ENCODE measurements around the gene RBM48. TPM values are rescaled to one million over a fixed set of nuclear protein-coding genes. Genes with fewer than 3 reads are reported as not detected.
"Not testable (repeated sequence)": the region's sequence is repeated elsewhere in the genome, so short reads cannot be mapped to it uniquely, and the experiment has no call there.

RBM48 gene
- total RNA-seq: 10 to 100 TPM in 3 of 4 donors, 1 to 10 TPM in 1; 8.5 to 16.3 (median 12.8) TPM

GRCh38 chr7:92528188-92528957 is at the start of gene RBM48, which contains the start of gene PEX1:
RBM48 (plus strand) TSS chr7:92528795; CDS start chr7:92528814, 19 bp downstream.
PEX1 (minus strand) TSS chr7:92528520; CDS start chr7:92528435, 85 bp downstream.
- peaks cover 0 to 49% (median 16%) of the 10 kb centered on the region in 4 donors for H3K4me1 ChIP-seq
- TF ChIP-seq POLR2A (IDR thresholded peaks at IDR 0.05) (peak in 1 of 2 donors; percentile 60), EP300 (IDR thresholded peaks at IDR 0.05) (peak; percentile 66 to 96)
- TF ChIP-seq, protein P1, sequence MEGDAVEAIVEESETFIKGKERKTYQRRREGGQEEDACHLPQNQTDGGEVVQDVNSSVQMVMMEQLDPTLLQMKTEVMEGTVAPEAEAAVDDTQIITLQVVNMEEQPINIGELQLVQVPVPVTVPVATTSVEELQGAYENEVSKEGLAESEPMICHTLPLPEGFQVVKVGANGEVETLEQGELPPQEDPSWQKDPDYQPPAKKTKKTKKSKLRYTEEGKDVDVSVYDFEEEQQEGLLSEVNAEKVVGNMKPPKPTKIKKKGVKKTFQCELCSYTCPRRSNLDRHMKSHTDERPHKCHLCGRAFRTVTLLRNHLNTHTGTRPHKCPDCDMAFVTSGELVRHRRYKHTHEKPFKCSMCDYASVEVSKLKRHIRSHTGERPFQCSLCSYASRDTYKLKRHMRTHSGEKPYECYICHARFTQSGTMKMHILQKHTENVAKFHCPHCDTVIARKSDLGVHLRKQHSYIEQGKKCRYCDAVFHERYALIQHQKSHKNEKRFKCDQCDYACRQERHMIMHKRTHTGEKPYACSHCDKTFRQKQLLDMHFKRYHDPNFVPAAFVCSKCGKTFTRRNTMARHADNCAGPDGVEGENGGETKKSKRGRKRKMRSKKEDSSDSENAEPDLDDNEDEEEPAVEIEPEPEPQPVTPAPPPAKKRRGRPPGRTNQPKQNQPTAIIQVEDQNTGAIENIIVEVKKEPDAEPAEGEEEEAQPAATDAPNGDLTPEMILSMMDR (IDR thresholded peaks at IDR 0.05): peak; percentile 29 to 80 (median 44)
- DNase-seq (ENCODE audit: low spot score in 2 of 2): peak; percentile 88 to 90
- WGBS, 2 donors: 0% methylated on average over 25 to 77 of the region's 79 CpGs
- H3K27me3 ChIP-seq: no peaks in the 10 kb centered on the region
- H3K4me3 ChIP-seq: peak within 1 kb of the TSS; percentile 64 to 99 (median 89)
- peaks cover 0 to 32% (median 10%) of the 10 kb centered on the region in 3 donors for H3K36me3 ChIP-seq
- H3K27ac ChIP-seq: peak within 1 kb of the TSS; percentile 81 to 96 (median 89)
- no peaks in the 10 kb centered on the region for H3K9me3 ChIP-seq

DNA sequence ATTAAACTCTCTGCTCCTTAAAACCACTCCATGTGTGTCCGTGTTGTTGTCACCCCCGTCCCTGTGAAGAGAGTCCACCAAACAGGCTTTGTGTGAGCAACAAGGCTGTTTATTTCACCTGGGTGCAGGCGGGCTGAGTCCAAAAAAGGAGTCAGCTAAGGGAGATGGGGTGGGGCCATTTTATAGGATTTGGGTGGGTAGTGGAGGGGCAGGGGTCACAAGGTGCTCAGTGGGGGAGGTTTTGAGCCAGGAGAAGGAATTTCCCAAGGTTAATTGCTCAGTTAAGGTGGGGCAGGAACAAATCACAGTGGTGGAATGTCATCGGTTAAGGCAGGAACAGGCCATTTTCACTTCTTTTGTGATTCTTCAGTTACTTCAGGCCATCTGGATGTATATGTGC is 49.4 kb upstream of the RBM48 start:
- H3K4me3 ChIP-seq; H3K27me3 ChIP-seq; H3K9me3 ChIP-seq; H3K27ac ChIP-seq; H3K4me1 ChIP-seq; DNase-seq (ENCODE audit: low spot score in 2 of 2): not testable (repeated sequence)
- peaks cover 0 to 63% (median 0%) of the 10 kb centered on the region in 3 donors for H3K36me3 ChIP-seq
- WGBS, 2 donors: 87 to 92% methylated on average over 4 of the region's 4 CpGs

DNA sequence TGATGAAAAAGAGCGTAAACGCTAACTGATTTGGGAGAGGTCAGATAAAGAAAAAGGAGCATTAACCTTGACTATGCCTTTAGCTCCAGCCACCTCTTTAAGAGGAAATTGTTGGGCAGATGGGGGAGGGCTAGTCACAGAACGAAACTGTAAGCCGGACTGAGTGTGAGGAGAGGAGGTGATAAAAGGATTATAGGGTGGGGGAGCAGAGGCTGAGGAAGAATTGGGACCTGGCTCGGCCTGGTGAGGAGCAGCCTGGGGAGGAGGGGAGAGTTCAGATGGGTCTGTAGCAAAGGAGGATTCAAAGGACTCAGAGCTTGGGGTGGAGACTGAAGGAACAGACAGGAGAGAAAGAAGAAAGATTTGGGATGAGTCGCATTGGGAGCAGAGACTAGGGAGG is 45.0 kb upstream of the RBM48 start:
- H3K27me3 ChIP-seq; H3K4me3 ChIP-seq; H3K27ac ChIP-seq; H3K4me1 ChIP-seq; DNase-seq (ENCODE audit: low spot score in 2 of 2); H3K9me3 ChIP-seq: not testable (repeated sequence)
- 66 to 71% methylated on average over 6 of the region's 6 CpGs for WGBS, 2 donors
- H3K36me3 ChIP-seq: peaks cover 0 to 68% (median 3%) of the 10 kb centered on the region in 3 donors

DNA sequence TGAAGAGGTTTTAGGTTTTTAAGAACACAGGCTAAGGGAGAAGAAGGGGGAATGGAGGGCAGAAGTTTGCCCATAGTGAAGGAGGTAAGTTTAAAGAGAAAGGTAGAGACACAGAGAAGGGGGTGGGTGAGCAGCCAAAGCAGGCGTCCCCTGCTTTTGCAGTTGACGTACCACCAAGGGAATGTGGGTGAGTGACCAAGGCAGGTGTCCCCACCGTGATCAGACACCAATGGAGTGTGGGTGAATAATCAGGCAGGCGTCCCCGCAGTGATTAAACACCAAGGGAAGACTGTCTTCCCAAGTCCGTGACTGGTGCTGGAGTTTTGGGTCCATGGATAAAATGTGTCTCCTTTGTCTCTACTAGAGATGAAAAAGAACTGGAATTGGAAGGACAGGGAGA is 44.4 kb upstream of the RBM48 start:
- H3K36me3 ChIP-seq: peaks cover 2 to 69% (median 3%) of the 10 kb centered on the region in 3 donors
- WGBS, 2 donors: 93 to 97% methylated on average over 6 of the region's 6 CpGs

DNA sequence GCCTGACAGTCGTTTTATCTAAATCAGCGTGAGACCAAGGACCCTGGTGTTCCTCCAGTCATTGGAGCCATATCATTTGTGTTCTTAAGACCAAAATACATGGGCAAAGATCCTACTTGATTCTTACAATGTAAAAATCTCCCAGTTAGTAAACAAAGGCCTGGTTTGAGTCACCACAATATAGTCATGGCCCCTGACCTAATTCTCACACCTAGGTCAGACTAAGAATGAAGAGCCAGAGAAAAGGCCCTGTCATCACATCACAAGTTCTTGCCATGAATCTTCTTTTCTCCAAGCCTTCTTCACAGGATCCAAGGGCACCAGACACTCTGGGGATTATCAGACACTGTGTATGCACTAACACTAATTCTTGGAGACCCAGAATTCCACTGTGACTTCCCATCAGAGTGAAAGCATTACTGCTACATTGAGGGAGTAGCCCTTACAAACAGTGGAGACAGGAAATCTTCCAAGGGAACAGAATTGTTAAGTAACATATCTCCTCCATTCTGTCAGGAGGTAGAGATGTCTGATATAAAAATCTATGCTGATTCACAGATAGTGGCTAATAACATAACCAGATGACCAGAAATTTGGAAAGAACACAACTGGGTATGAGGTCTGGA is 43.2 kb upstream of the RBM48 start:
- 89 to 96% methylated on average over 2 of the region's 2 CpGs for WGBS, 2 donors
- Histone ChIP-seq H3K9me3 (no peaks in the 10 kb centered on the region), H3K36me3 (peaks cover 3 to 80% (median 6%) of the 10 kb centered on the region in 3 donors), H3K27me3 (no peaks in the 10 kb centered on the region), H3K27ac (no peak overlapping the region), H3K4me1 (no peaks in the 10 kb centered on the region), H3K4me3 (no peak overlapping the region)
- no peak for DNase-seq (ENCODE audit: low spot score in 2 of 2)
- TF ChIP-seq, protein P1 (IDR thresholded peaks at IDR 0.05): no peak
- TF ChIP-seq POLR2A (IDR thresholded peaks at IDR 0.05) (no peak), EP300 (IDR thresholded peaks at IDR 0.05) (no peak)

More for the DNA sequence above, 44.4 kb upstream of the RBM48 start:
- DNase-seq (ENCODE audit: low spot score in 2 of 2); H3K27me3 ChIP-seq; H3K27ac ChIP-seq; H3K4me3 ChIP-seq; H3K9me3 ChIP-seq; H3K4me1 ChIP-seq: not testable (repeated sequence)

- no peaks in the 10 kb centered on the region for H3K9me3 ChIP-seq
- 85 to 87% methylated on average over 2 of the region's 2 CpGs for WGBS, 2 donors
- peaks cover 3 to 86% (median 6%) of the 10 kb centered on the region in 3 donors for H3K36me3 ChIP-seq
- H3K27me3 ChIP-seq: no peaks in the 10 kb centered on the region
- no peak overlapping the region for H3K4me3 ChIP-seq
- no peak overlapping the region for H3K27ac ChIP-seq
- H3K4me1 ChIP-seq: no peaks in the 10 kb centered on the region
- no peak for DNase-seq (ENCODE audit: low spot score in 2 of 2)
- TF ChIP-seq, protein P1 (IDR thresholded peaks at IDR 0.05): no peak
Measured at GRCh38 chr7:92485974-92486373, 42.6 kb upstream of the RBM48 start.
